Upper lobe of left lung (tissue), 6 donors: ENCODE results near the gene DOK7. TPM values are rescaled to one million over a fixed set of nuclear protein-coding genes. Genes with fewer than 3 reads are reported as not detected.

Source experiments
- ATAC-seq, 2 donors: fragments of 200-7000 bp; cut with Tn5 transposase; one replicate each; pipeline ENCODE4 v1.9.1; 2022; ENCODE audit warnings: mild to moderate bottlenecking in 2 of 2, moderate library complexity in 2 of 2; ENCODE audit not compliant: low FRiP score in 2 of 2
- DNase-seq, 2 donors: peaks; one replicate each; pipeline ENCODE4 v3.0.0-alpha.2; 2019 to 2020
- H3K27ac ChIP-seq, 4 donors: fragments of 200-600 bp; sonication (generic); one replicate each; pipeline ENCODE4 v1.5.1; 2016 to 2019
- H3K27me3 ChIP-seq, 4 donors: fragments of 200-600 bp; sonication (generic); one replicate each; pipeline ENCODE4 v1.5.1; 2017 to 2019
- H3K36me3 ChIP-seq, 4 donors: fragments of 200-600 bp; sonication (generic); one replicate each; pipeline ENCODE4 v1.5.1; 2016 to 2019
- H3K4me1 ChIP-seq, 4 donors: fragments of 200-600 bp; sonication (generic); one replicate each; pipeline ENCODE4 v1.5.1; 2018 to 2019
- H3K4me3 ChIP-seq, 4 donors: fragments of 200-600 bp; sonication (generic); one replicate each; pipeline ENCODE4 v1.5.1; 2017 to 2019; ENCODE audit warnings: mild to moderate bottlenecking in 2 of 4, moderate library complexity in 1 of 4
- H3K9me3 ChIP-seq, 4 donors: fragments of 200-600 bp; sonication (generic); one replicate each; pipeline ENCODE4 v1.5.1; 2018 to 2019
- CTCF ChIP-seq, 6 experiments: fragments of 450-650 bp in 4 of 6; fragments of 200-600 bp in 2 of 6; sonication (generic) in 2 of 6; IDR thresholded peaks; one replicate each; pipeline ENCODE4 v1.5.1; 2016 to 2019; ENCODE audit warnings: antibody characterized with exemption in 6 of 6
- EP300 ChIP-seq, 4 donors: sonication (generic); formaldehyde crosslinking; IDR thresholded peaks; one replicate each; pipeline ENCODE4 v1.5.1; 2017; ENCODE audit warnings: antibody characterized with exemption in 4 of 4, control low read depth in 2 of 4
- POLR2A ChIP-seq, 4 donors: fragments of 450-650 bp; IDR thresholded peaks; one replicate each; pipeline ENCODE4 v1.5.1; 2016 to 2017; ENCODE audit warnings: antibody characterized with exemption in 4 of 4, mild to moderate bottlenecking in 2 of 4
- POLR2AphosphoS5 ChIP-seq, 2 donors: sonication (generic); formaldehyde crosslinking; IDR thresholded peaks; one replicate each; pipeline ENCODE4 v1.5.1; 2017; ENCODE audit warnings: antibody characterized with exemption in 2 of 2
- WGBS, 2 donors: methylation state at CpG; one replicate each; pipeline ENCODE4 v1.1.5; 2017 to 2018; 5-methylcytosine and 5-hydroxymethylcytosine counted together
- total RNA-seq, 6 donors: library from RNA; depleted of rRNA in 4 of 6; stranded (reverse); fragments of >200 nt in 4 of 6; gene quantifications; one replicate each; pipeline versions ENCODE4 v1.1.0 to v1.2.1, GENCODE V29; 2016 to 2021
- donor health status: DM: no; HTN: no; CAD: no; lungs with moderate emphysema.
- donor health status: DM: no; HTN: yes; CAD: no; lungs with severe emphysema.

Gene DOK7
- total RNA-seq, 6 donors from 2014 or later: 2.1 to 16.0 (median 4.0) TPM

GRCh38 chr4:3432381-3432790 lies 30.7 kb upstream of the DOK7 start:
- Histone ChIP-seq H3K27ac (no peak overlapping the region), H3K36me3 (peaks cover 0 to 48% (median 29%) of the 10 kb centered on the region in 4 donors), H3K9me3 (no peaks in the 10 kb centered on the region), H3K4me1 (peaks cover 0 to 10% (median 5%) of the 10 kb centered on the region in 4 donors), H3K27me3 (no peaks in the 10 kb centered on the region), H3K4me3 (no peak overlapping the region)
- 87 to 94% methylated on average over 3 to 16 of the region's 16 CpGs for WGBS, 2 donors
- TF ChIP-seq EP300 (IDR thresholded peaks at IDR 0.05): no peak
- no peak for TF ChIP-seq POLR2A (IDR thresholded peaks at IDR 0.05)
- no peak for TF ChIP-seq POLR2AphosphoS5 (IDR thresholded peaks at IDR 0.05)
- ATAC-seq: no peak
- peak in 1 of 2 donors; percentile 65 for DNase-seq

- no peak for ATAC-seq
- Histone ChIP-seq H3K36me3 (peaks cover 0 to 41% (median 26%) of the 10 kb centered on the region in 4 donors), H3K27me3 (no peaks in the 10 kb centered on the region), H3K4me3 (no peak overlapping the region), H3K27ac (no peak overlapping the region), H3K9me3 (no peaks in the 10 kb centered on the region), H3K4me1 (peaks cover 0 to 10% (median 5%) of the 10 kb centered on the region in 4 donors)
- DNase-seq: peak in 1 of 2 donors; percentile 80
- TF ChIP-seq EP300 (IDR thresholded peaks at IDR 0.05) (no peak), CTCF (IDR thresholded peaks at IDR 0.05) (no peak), POLR2A (IDR thresholded peaks at IDR 0.05) (no peak)
- WGBS, 2 donors: 91 to 93% methylated on average over 20 to 32 of the region's 32 CpGs
Observed at GRCh38 chr4:3433138-3433869, 29.8 kb upstream of the DOK7 start.

GRCh38 chr4:3434881-3435685 lies 28.0 kb upstream of the DOK7 start:
- TF ChIP-seq EP300 (IDR thresholded peaks at IDR 0.05): no peak
- no peak for TF ChIP-seq POLR2A (IDR thresholded peaks at IDR 0.05)
- no peak for TF ChIP-seq CTCF (IDR thresholded peaks at IDR 0.05)
- no peak for TF ChIP-seq POLR2AphosphoS5 (IDR thresholded peaks at IDR 0.05)
- Histone ChIP-seq H3K27ac (no peak overlapping the region), H3K9me3 (no peaks in the 10 kb centered on the region), H3K4me1 (peaks cover 0 to 10% (median 5%) of the 10 kb centered on the region in 4 donors), H3K27me3 (no peaks in the 10 kb centered on the region), H3K4me3 (no peak overlapping the region), H3K36me3 (peaks cover 0 to 25% (median 12%) of the 10 kb centered on the region in 4 donors)
- peak in 1 of 2 donors; percentile 61 for DNase-seq
- 81 to 90% methylated on average over 2 to 14 of the region's 16 CpGs for WGBS, 2 donors
- no peak for ATAC-seq

GRCh38 chr4:3435686-3435956 lies 27.5 kb upstream of the DOK7 start:
- DNase-seq: peak in 1 of 2 donors; percentile 54
- Histone ChIP-seq H3K27ac (no peak overlapping the region), H3K4me3 (no peak overlapping the region), H3K9me3 (no peaks in the 10 kb centered on the region), H3K36me3 (peaks cover 0 to 20% (median 9%) of the 10 kb centered on the region in 4 donors), H3K4me1 (peaks cover 0 to 10% (median 5%) of the 10 kb centered on the region in 4 donors), H3K27me3 (no peaks in the 10 kb centered on the region)
- WGBS, 2 donors: 85 to 93% methylated on average over 3 to 4 of the region's 4 CpGs
- TF ChIP-seq POLR2A (IDR thresholded peaks at IDR 0.05): no peak
- no peak for TF ChIP-seq EP300 (IDR thresholded peaks at IDR 0.05)
- TF ChIP-seq CTCF (IDR thresholded peaks at IDR 0.05): no peak
- TF ChIP-seq POLR2AphosphoS5 (IDR thresholded peaks at IDR 0.05): no peak
- ATAC-seq: no peak

- no peak for TF ChIP-seq CTCF (IDR thresholded peaks at IDR 0.05)
- no peak for TF ChIP-seq EP300 (IDR thresholded peaks at IDR 0.05)
- TF ChIP-seq POLR2AphosphoS5 (IDR thresholded peaks at IDR 0.05): no peak
- TF ChIP-seq POLR2A (IDR thresholded peaks at IDR 0.05): no peak
- peak in 1 of 2 donors; percentile 85 for DNase-seq
- H3K27ac ChIP-seq: peak overlapping the region in 1 of 4 donors; percentile 25
- H3K4me3 ChIP-seq: no peak overlapping the region
- H3K36me3 ChIP-seq: peaks cover 0 to 14% (median 6%) of the 10 kb centered on the region in 4 donors
- no peak for ATAC-seq
- no peaks in the 10 kb centered on the region for H3K27me3 ChIP-seq
- peaks cover 0 to 10% (median 5%) of the 10 kb centered on the region in 4 donors for H3K4me1 ChIP-seq
- H3K9me3 ChIP-seq: no peaks in the 10 kb centered on the region
- 85 to 90% methylated on average over 7 to 22 of the region's 22 CpGs for WGBS, 2 donors
Observed at GRCh38 chr4:3436048-3436797, 26.9 kb upstream of the DOK7 start.
